ENCODE results near the gene FAM184A. TPM values are rescaled to one million over a fixed set of nuclear protein-coding genes. Genes with fewer than 3 reads are reported as not detected.

The FAM184A gene
- total RNA-seq, 4 donors from 2014 or later: 6.2 to 8.1 (median 7.1) TPM

GRCh38 chr6:119122336-119122735 lies 43.9 kb upstream of the FAM184A start:
- no peak for TF ChIP-seq CTCF (IDR thresholded peaks at IDR 0.05; ENCODE audit: low read depth)

GRCh38 chr6:119121367-119121766 lies 42.9 kb upstream of the FAM184A start:
- no peak for TF ChIP-seq CTCF (IDR thresholded peaks at IDR 0.05; ENCODE audit: low read depth)

DNA sequence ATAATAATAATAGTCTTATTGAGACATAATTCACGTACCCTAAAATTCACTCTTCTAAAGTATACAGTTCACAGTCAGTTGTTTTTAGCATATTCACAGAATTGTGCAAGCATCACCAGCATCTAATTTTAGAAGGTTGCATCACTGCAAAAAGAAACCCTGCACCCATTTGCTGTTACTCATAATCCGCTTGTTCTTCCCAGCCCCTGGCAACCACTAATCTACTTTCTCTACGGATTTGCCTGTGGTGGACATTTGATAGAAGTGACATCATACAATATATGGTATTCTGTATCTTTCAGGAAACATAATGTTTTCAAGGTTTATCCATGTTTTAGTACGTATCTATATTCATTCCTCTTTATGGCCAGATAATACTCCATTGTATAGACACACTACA lies 41.5 kb upstream of the FAM184A start:
- no peak for TF ChIP-seq CTCF (IDR thresholded peaks at IDR 0.05; ENCODE audit: low read depth)

GRCh38 chr6:119116712-119117281 lies 38.3 kb upstream of the FAM184A start:
- TF ChIP-seq CTCF (IDR thresholded peaks at IDR 0.05; ENCODE audit: low read depth): no peak

- TF ChIP-seq CTCF (IDR thresholded peaks at IDR 0.05; ENCODE audit: low read depth): no peak
Observed at GRCh38 chr6:119113961-119114360, 35.5 kb upstream of the FAM184A start.

DNA sequence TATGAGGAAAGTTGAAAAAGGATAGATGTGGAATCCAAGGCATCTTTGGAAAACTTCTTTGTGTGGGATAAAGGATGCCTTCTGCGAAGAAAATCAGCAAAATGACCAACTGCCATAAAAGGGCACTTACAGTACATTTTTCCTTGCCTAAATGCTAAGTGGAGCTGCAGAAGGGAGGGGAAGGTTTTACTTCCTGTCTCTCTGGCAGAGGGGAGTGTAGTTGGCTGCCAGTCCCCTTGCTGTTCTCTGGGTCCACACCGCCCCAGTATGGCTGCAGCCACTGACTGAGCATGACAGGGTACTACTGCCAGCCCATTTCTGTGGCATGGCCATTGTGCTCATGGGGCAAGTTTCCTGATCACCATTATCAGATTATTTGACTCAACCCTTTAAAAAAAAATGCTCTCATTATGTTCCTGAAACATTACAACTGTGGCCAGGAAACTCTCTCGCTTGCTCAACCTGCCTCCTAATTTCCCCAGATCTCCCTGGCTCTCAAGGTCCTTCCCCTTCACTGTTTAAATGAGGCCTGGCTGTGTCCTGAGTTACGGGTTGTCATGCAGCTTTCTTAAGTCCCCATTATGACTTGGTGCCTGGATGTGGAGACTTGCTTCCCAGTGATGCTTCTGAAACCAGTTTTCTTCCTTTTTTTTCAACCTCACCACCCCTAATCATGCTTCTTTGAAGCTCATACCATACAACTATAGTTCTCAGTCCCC lies 34.5 kb upstream of the FAM184A start:
- no peak for TF ChIP-seq CTCF (IDR thresholded peaks at IDR 0.05; ENCODE audit: low read depth)

DNA sequence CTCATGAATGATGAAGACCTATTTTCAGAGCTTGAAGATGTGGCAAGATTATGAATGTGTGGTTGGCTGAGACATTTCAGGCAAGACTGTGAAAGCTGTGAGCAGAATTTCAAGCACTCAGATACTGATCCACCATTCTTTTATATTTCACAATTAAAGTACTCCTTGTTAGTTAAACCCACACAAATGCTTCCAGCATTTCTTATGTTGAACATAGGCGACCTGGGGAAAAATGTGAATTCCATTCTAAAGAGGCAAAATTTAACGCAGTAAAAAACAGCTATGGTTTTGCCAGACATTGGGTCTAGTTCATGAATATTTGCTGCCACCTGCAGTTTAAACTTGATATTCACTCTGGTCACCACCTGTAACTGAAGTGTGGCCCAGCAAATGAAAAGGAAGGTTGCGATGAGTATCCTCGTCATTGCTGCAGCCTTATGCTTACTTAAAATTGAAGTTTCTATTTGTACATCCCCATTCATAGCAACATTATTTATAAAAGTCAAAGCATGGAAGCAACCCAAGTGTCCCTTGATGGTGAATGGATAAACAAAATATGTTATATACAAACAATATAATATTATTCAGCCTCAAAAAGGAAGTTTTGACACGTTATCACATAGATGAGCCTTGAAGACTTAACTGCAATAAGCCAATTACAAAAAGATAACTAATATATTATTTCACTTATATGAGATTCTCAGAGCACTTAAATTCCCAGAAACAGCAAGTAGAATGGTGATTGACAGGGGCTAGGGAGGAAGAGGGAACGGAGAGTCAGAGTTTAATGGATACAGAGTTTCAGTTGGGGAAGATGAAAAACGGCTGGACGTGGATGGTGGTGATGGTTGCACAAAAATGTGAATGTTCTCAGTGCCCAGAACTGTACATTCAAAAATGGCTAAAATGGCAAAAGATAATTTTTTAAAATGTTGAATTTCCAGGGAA lies 32.4 kb upstream of the FAM184A start:
- no peak for TF ChIP-seq CTCF (IDR thresholded peaks at IDR 0.05; ENCODE audit: low read depth)
